Lower leg skin (tissue), 4 donors: ENCODE data around the gene UBE3D. TPM values are rescaled to one million over a fixed set of nuclear protein-coding genes. Genes with fewer than 3 reads are reported as not detected.

ENCODE experiments used
- DNase-seq, 2 donors: peaks; one replicate each; pipeline ENCODE4 v3.0.0-alpha.2; 2019; ENCODE audit warnings: low spot score in 2 of 2
- H3K4me3 ChIP-seq: fragments of 200-600 bp; sonication (generic); 2 replicates; pipeline ENCODE4 v1.5.1; 2017; ENCODE audit warnings: mild to moderate bottlenecking, low read depth; ENCODE audit not compliant: poor library complexity, severe bottlenecking
- CTCF ChIP-seq, 3 donors: fragments of 450-650 bp; IDR thresholded peaks; one replicate each; pipeline ENCODE4 v1.5.1; 2016; ENCODE audit warnings: antibody characterized with exemption in 3 of 3, mild to moderate bottlenecking in 3 of 3, moderate library complexity in 2 of 3
- POLR2A ChIP-seq, 2 donors: fragments of 450-650 bp; IDR thresholded peaks; one replicate each; pipeline ENCODE4 v1.6.1; 2016 to 2017; ENCODE audit warnings: antibody characterized with exemption in 2 of 2, mild to moderate bottlenecking in 1 of 2, moderate library complexity in 1 of 2
- whole genome bisulfite sequencing, 2 donors: methylation state at CpG; one replicate each; pipeline ENCODE4 v1.1.5; 2018; 5-methylcytosine and 5-hydroxymethylcytosine counted together
- intact Hi-C: fragments of 100-400 bp; cut with DNase I; formaldehyde crosslinking; loops from one replicate; pipeline ENCODE4 v1.15.0; 2023; ENCODE audit warnings: low total_unique reads
- total RNA-seq, 4 donors: library from RNA; depleted of rRNA; stranded (reverse); fragments of >200 nt; gene quantifications; one replicate each; pipeline ENCODE4 v1.1.0, GENCODE V29; 2016

UBE3D gene
- total RNA-seq, 4 donors from 2014 or later, result 5.1 to 5.8 (median 5.2) TPM

GRCh38 chr6:82882363-82883023, 183.1 kb downstream of the UBE3D start:
- 36 to 37% methylated on average over 2 of the region's 2 CpGs for WGBS, 2 donors
- H3K4me3 ChIP-seq, result no peak overlapping the region
- TF ChIP-seq POLR2A (IDR thresholded peaks at IDR 0.05) (no peak), CTCF (IDR thresholded peaks at IDR 0.05) (no peak)
- intact Hi-C loops, result no loop called here
- DNase-seq, result no peak

GRCh38 chr6:82881519-82881918, 184.1 kb downstream of the UBE3D start:
- no peak for DNase-seq
- H3K4me3 ChIP-seq, result no peak overlapping the region
- intact Hi-C loops, result no loop called here
- no peak for TF ChIP-seq POLR2A (IDR thresholded peaks at IDR 0.05)
- TF ChIP-seq CTCF (IDR thresholded peaks at IDR 0.05), result no peak
- 85 to 89% methylated on average over 1 of the region's 1 CpG for WGBS, 2 donors

- 41 to 44% methylated on average over 3 of the region's 3 CpGs for WGBS, 2 donors
- intact Hi-C loops, result no loop called here
- TF ChIP-seq CTCF (IDR thresholded peaks at IDR 0.05) (no peak), POLR2A (IDR thresholded peaks at IDR 0.05) (no peak)
- H3K4me3 ChIP-seq, result no peak overlapping the region
- DNase-seq, result no peak
Measured at GRCh38 chr6:82878812-82879211, 186.8 kb downstream of the UBE3D start.

- 49 to 52% methylated on average over 4 of the region's 4 CpGs for WGBS, 2 donors
- intact Hi-C loops, result no loop called here
- TF ChIP-seq CTCF (IDR thresholded peaks at IDR 0.05) (no peak), POLR2A (IDR thresholded peaks at IDR 0.05) (no peak)
- no peak overlapping the region for H3K4me3 ChIP-seq
- DNase-seq, result no peak
Measured at GRCh38 chr6:82877213-82878195, 188.1 kb downstream of the UBE3D start.

- intact Hi-C loops, result no loop called here
- 63 to 67% methylated on average over 4 of the region's 4 CpGs for WGBS, 2 donors
- DNase-seq, result no peak
- H3K4me3 ChIP-seq, result no peak overlapping the region
- TF ChIP-seq CTCF (IDR thresholded peaks at IDR 0.05) (no peak), POLR2A (IDR thresholded peaks at IDR 0.05) (no peak)
Measured at GRCh38 chr6:82875573-82876185, 190.0 kb downstream of the UBE3D start.
